ENCODE measurements around the gene ACTN2.

Gene ACTN2

GRCh38 chr1:236705771-236706170 is 19.5 kb downstream of the ACTN2 start:
- Histone ChIP-seq H3K27me3 (ENCODE audit: low read depth) (no peaks in the 10 kb centered on the region), H3K4me3 (no peak overlapping the region), H3K36me3 (replicated peaks) (no peaks in the 10 kb centered on the region), H3K4me1 (no peaks in the 10 kb centered on the region), H3K9me3 (no peaks in the 10 kb centered on the region)
- no peak for DNase-seq (ENCODE audit: low spot score in 2 of 2)
- in situ Hi-C loops (cut with MboI; ENCODE audit: low sequenced_read_pairs): no loop called here

- Histone ChIP-seq H3K4me3 (no peak overlapping the region), H3K27me3 (ENCODE audit: low read depth) (no peaks in the 10 kb centered on the region), H3K9me3 (no peaks in the 10 kb centered on the region), H3K36me3 (replicated peaks) (no peaks in the 10 kb centered on the region), H3K4me1 (no peaks in the 10 kb centered on the region)
- in situ Hi-C loops (cut with MboI; ENCODE audit: low sequenced_read_pairs): no loop called here
- no peak for DNase-seq (ENCODE audit: low spot score in 2 of 2)
These were observed 19.9 kb downstream of the ACTN2 start for GRCh38 chr1:236706183-236706582.

GRCh38 chr1:236710328-236710892 is 24.1 kb downstream of the ACTN2 start:
- Histone ChIP-seq H3K36me3 (replicated peaks) (no peaks in the 10 kb centered on the region), H3K4me3 (no peak overlapping the region), H3K4me1 (no peaks in the 10 kb centered on the region), H3K9me3 (no peaks in the 10 kb centered on the region), H3K27me3 (ENCODE audit: low read depth) (no peaks in the 10 kb centered on the region)
- in situ Hi-C loops (cut with MboI; ENCODE audit: low sequenced_read_pairs): no loop called here
- no peak for DNase-seq (ENCODE audit: low spot score in 2 of 2)

- Histone ChIP-seq H3K4me1 (peaks cover 8% of the 10 kb centered on the region), H3K4me3 (no peak overlapping the region), H3K27me3 (ENCODE audit: low read depth) (no peaks in the 10 kb centered on the region), H3K9me3 (no peaks in the 10 kb centered on the region), H3K36me3 (replicated peaks) (no peaks in the 10 kb centered on the region; the same call in 1 of the 2 replicates)
- no peak for DNase-seq (ENCODE audit: low spot score in 2 of 2)
- in situ Hi-C loops (cut with MboI; ENCODE audit: low sequenced_read_pairs): no loop called here
These were observed 29.9 kb downstream of the ACTN2 start for GRCh38 chr1:236716160-236716559.

- no peaks in the 10 kb centered on the region for H3K9me3 ChIP-seq
- in situ Hi-C loops (cut with MboI; ENCODE audit: low sequenced_read_pairs): no loop called here
- no peaks in the 10 kb centered on the region; the same call in 1 of the 2 replicates for H3K36me3 ChIP-seq (replicated peaks)
- H3K4me1 ChIP-seq: peaks cover 8% of the 10 kb centered on the region
- H3K4me3 ChIP-seq: no peak overlapping the region
- H3K27me3 ChIP-seq (ENCODE audit: low read depth): no peaks in the 10 kb centered on the region
- no peak for DNase-seq (ENCODE audit: low spot score in 2 of 2)
These were observed 31.5 kb downstream of the ACTN2 start for GRCh38 chr1:236717811-236718210.

- DNase-seq (ENCODE audit: low spot score in 2 of 2): no peak
- Histone ChIP-seq H3K9me3 (no peaks in the 10 kb centered on the region), H3K4me3 (no peak overlapping the region), H3K36me3 (replicated peaks) (no peaks in the 10 kb centered on the region; the same call in 1 of the 2 replicates), H3K27me3 (ENCODE audit: low read depth) (no peaks in the 10 kb centered on the region), H3K4me1 (peaks cover 8% of the 10 kb centered on the region)
- in situ Hi-C loops (cut with MboI; ENCODE audit: low sequenced_read_pairs): no loop called here
These were observed 32.0 kb downstream of the ACTN2 start for GRCh38 chr1:236718328-236718727.

GRCh38 chr1:236720206-236720605 is 33.9 kb downstream of the ACTN2 start:
- no peaks in the 10 kb centered on the region for H3K9me3 ChIP-seq
- H3K27me3 ChIP-seq (ENCODE audit: low read depth): no peaks in the 10 kb centered on the region
- H3K36me3 ChIP-seq (replicated peaks): no peaks in the 10 kb centered on the region; the same call in 1 of the 2 replicates
- H3K4me3 ChIP-seq: no peak overlapping the region
- DNase-seq (ENCODE audit: low spot score in 2 of 2): no peak
- peaks cover 8% of the 10 kb centered on the region for H3K4me1 ChIP-seq
- in situ Hi-C loops (cut with MboI; ENCODE audit: low sequenced_read_pairs): no loop called here

GRCh38 chr1:236720611-236721010 is 34.3 kb downstream of the ACTN2 start:
- no peaks in the 10 kb centered on the region for H3K9me3 ChIP-seq
- no peaks in the 10 kb centered on the region for H3K27me3 ChIP-seq (ENCODE audit: low read depth)
- H3K4me3 ChIP-seq: no peak overlapping the region
- H3K36me3 ChIP-seq (replicated peaks): no peaks in the 10 kb centered on the region; the same call in 1 of the 2 replicates
- H3K4me1 ChIP-seq: peaks cover 8% of the 10 kb centered on the region
- DNase-seq (ENCODE audit: low spot score in 2 of 2): no peak
- in situ Hi-C loops (cut with MboI; ENCODE audit: low sequenced_read_pairs): no loop called here

GRCh38 chr1:236724049-236724448 is 37.8 kb downstream of the ACTN2 start:
- H3K27me3 ChIP-seq (ENCODE audit: low read depth): no peaks in the 10 kb centered on the region
- DNase-seq (ENCODE audit: low spot score in 2 of 2): no peak
- no peaks in the 10 kb centered on the region; the same call in 1 of the 2 replicates for H3K36me3 ChIP-seq (replicated peaks)
- H3K4me1 ChIP-seq: peaks cover 8% of the 10 kb centered on the region
- H3K4me3 ChIP-seq: no peak overlapping the region
- no peaks in the 10 kb centered on the region for H3K9me3 ChIP-seq
- in situ Hi-C loops (cut with MboI; ENCODE audit: low sequenced_read_pairs): no loop called here

GRCh38 chr1:236724506-236724905 is 38.2 kb downstream of the ACTN2 start:
- H3K4me1 ChIP-seq: peaks cover 8% of the 10 kb centered on the region
- no peaks in the 10 kb centered on the region for H3K9me3 ChIP-seq
- DNase-seq (ENCODE audit: low spot score in 2 of 2): no peak
- H3K27me3 ChIP-seq (ENCODE audit: low read depth): no peaks in the 10 kb centered on the region
- in situ Hi-C loops (cut with MboI; ENCODE audit: low sequenced_read_pairs): no loop called here
- no peaks in the 10 kb centered on the region; the same call in 1 of the 2 replicates for H3K36me3 ChIP-seq (replicated peaks)
- H3K4me3 ChIP-seq: no peak overlapping the region

GRCh38 chr1:236725668-236726067 is 39.4 kb downstream of the ACTN2 start:
- H3K4me1 ChIP-seq: peaks cover under 1% of the 10 kb centered on the region
- no peaks in the 10 kb centered on the region for H3K36me3 ChIP-seq (replicated peaks)
- no peaks in the 10 kb centered on the region for H3K9me3 ChIP-seq
- in situ Hi-C loops (cut with MboI; ENCODE audit: low sequenced_read_pairs): no loop called here
- H3K4me3 ChIP-seq: no peak overlapping the region
- no peaks in the 10 kb centered on the region for H3K27me3 ChIP-seq (ENCODE audit: low read depth)
- no peak for DNase-seq (ENCODE audit: low spot score in 2 of 2)

- Histone ChIP-seq H3K9me3 (no peaks in the 10 kb centered on the region), H3K27me3 (ENCODE audit: low read depth) (no peaks in the 10 kb centered on the region), H3K4me1 (no peaks in the 10 kb centered on the region), H3K36me3 (replicated peaks) (no peaks in the 10 kb centered on the region), H3K4me3 (no peak overlapping the region)
- in situ Hi-C loops (cut with MboI; ENCODE audit: low sequenced_read_pairs): no loop called here
- no peak for DNase-seq (ENCODE audit: low spot score in 2 of 2)
These were observed 41.2 kb downstream of the ACTN2 start for GRCh38 chr1:236727521-236727920.

GRCh38 chr1:236728752-236729151 is 42.5 kb downstream of the ACTN2 start:
- in situ Hi-C loops (cut with MboI; ENCODE audit: low sequenced_read_pairs): no loop called here
- H3K4me1 ChIP-seq: no peaks in the 10 kb centered on the region
- no peaks in the 10 kb centered on the region for H3K9me3 ChIP-seq
- no peaks in the 10 kb centered on the region for H3K27me3 ChIP-seq (ENCODE audit: low read depth)
- no peak overlapping the region for H3K4me3 ChIP-seq
- no peaks in the 10 kb centered on the region for H3K36me3 ChIP-seq (replicated peaks)
- no peak for DNase-seq (ENCODE audit: low spot score in 2 of 2)

- Histone ChIP-seq H3K36me3 (replicated peaks) (no peaks in the 10 kb centered on the region), H3K4me3 (no peak overlapping the region), H3K9me3 (no peaks in the 10 kb centered on the region), H3K4me1 (peaks cover 3% of the 10 kb centered on the region), H3K27me3 (ENCODE audit: low read depth) (no peaks in the 10 kb centered on the region)
- in situ Hi-C loops (cut with MboI; ENCODE audit: low sequenced_read_pairs): no loop called here
- DNase-seq (ENCODE audit: low spot score in 2 of 2): no peak
These were observed 47.4 kb downstream of the ACTN2 start for GRCh38 chr1:236733653-236734052.

Measured in HAP-1 (cell line).